NT2/D1 (cell line): ENCODE data around the gene MSANTD3.

Source experiments
- SUZ12 ChIP-seq: IDR thresholded peaks from 2 replicates; pipeline ENCODE4 v1.6.1; 2011; ENCODE audit not compliant: insufficient read length, insufficient read depth; ENCODE audit errors: extremely low read depth
- YY1 ChIP-seq: IDR thresholded peaks from 2 replicates; pipeline ENCODE4 v1.6.1; 2011; ENCODE audit not compliant: insufficient read length, insufficient read depth

DNA sequence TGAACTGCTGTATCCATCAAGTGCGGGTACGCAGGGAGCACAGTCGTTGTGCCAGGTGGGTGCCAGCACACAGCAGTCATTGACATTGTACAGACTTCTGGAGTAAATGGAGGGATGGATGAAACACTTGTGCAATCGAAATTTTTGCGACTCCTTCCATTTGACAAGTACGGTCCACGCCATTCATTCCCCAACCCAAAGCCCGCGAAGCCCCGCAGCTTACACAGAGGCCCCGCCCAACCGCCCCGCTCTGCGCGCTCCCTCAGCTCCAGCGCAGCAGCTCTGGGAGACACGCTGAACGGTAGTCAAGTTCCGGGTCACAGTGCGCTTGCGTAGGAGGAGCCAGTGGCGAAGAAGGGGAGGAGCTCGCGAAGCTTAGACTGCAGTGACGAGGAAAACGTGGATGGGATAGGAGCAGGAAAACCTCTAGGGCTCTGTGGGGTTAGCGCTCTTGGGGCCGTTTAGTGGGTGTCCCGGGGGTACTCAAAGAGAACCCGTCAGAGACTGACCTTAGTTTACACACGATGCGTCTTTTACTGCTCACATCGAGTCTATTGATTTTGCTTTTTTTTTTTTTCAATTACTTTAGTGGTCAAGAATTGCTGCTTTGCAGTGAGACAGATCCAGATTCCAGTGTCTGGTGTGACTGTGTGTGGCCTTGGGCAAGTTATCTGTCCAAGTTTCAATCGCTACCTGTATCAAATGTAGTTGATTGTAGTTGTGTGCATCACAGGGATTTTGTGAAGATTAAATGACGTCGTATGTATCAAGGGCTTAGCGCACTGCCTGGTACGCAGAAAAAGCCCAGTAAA lies 15.3 kb upstream of the MSANTD3 start:
- no peak for TF ChIP-seq YY1
- TF ChIP-seq SUZ12, result no peak
